HUES48 (cell line): ENCODE results near the gene B4GALT1.
"Not testable (repeated sequence)": the region's sequence is repeated elsewhere in the genome, so short reads cannot be mapped to it uniquely, and the experiment has no call there.

Experiments used
- H3K27ac ChIP-seq: one replicate; pipeline ENCODE4 v1.7.0; 2013; ENCODE audit warnings: low read depth, low read length, inconsistent platforms
- H3K27me3 ChIP-seq: 2 replicates; pipeline ENCODE4 v1.6.1; 2013; ENCODE audit warnings: mild to moderate bottlenecking, low read length; ENCODE audit not compliant: control insufficient read depth, insufficient read depth
- H3K36me3 ChIP-seq: 2 replicates; pipeline ENCODE4 v1.6.1; 2013; ENCODE audit warnings: low read length; ENCODE audit not compliant: control insufficient read depth, insufficient read depth
- H3K4me1 ChIP-seq: 2 replicates; pipeline ENCODE4 v1.6.1; 2013; ENCODE audit warnings: mild to moderate bottlenecking, low read length; ENCODE audit not compliant: control insufficient read depth, insufficient read depth
- H3K4me3 ChIP-seq: 2 replicates; pipeline ENCODE4 v1.5.1; 2013; ENCODE audit warnings: mild to moderate bottlenecking, low read depth, low read length
- H3K9ac ChIP-seq: 2 replicates; pipeline ENCODE4 v1.6.1; 2013; ENCODE audit warnings: mild to moderate bottlenecking, low read depth, low read length, moderate library complexity
- H3K9me3 ChIP-seq: 2 replicates; pipeline ENCODE4 v1.6.1; 2013; ENCODE audit warnings: low read length; ENCODE audit not compliant: control insufficient read depth, insufficient read depth

The B4GALT1 gene

DNA sequence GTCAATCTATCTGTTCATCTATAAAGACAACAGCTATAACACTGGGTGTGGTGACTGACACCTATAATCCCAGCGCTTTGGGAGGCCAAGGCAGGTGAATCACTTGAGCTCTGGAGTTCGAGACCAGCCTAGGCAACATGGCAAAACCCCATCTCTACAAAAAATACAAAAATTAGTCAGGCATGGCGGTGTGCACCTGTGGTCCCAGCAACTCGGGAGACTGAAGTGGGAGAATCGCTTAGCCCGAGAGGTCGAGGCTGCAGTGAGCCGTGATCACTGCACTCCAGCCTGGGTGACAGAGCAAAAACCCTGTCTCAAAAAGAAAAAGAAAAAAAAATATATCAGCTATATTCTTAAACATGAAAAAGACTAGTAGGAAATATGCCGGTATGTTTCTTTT, 6.7 kb downstream of the B4GALT1 start:
- not testable (repeated sequence) for H3K36me3 ChIP-seq, H3K9me3 ChIP-seq, H3K9ac ChIP-seq, H3K4me3 ChIP-seq, H3K27ac ChIP-seq, H3K27me3 ChIP-seq
- H3K4me1 ChIP-seq, result peaks cover 31% of the 10 kb centered on the region

DNA sequence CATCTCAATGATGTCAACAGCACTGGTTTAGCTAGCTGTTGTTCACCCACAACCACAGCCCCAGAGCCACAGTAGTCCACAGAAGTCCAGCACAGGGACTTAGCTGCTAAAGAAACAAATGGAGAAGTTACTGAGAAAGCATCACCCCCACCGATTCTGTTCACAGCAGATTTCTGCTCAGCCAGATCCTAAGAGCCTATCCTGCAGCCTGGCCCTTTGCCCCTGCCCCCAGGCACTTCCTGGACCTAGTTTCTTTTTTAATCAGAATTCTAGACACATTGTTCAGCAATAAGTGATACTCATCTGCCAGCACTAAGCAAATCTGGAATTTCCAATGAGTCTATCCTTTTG, 7.4 kb downstream of the B4GALT1 start:
- Histone ChIP-seq H3K27me3 (no peaks in the 10 kb centered on the region), H3K4me1 (peaks cover 29% of the 10 kb centered on the region), H3K4me3 (no peak overlapping the region), H3K36me3 (no peaks in the 10 kb centered on the region), H3K9me3 (no peaks in the 10 kb centered on the region), H3K9ac (no peak overlapping the region), H3K27ac (no peak overlapping the region)

- Histone ChIP-seq H3K9ac (no peak overlapping the region), H3K4me1 (peaks cover 29% of the 10 kb centered on the region), H3K27me3 (no peaks in the 10 kb centered on the region), H3K27ac (no peak overlapping the region), H3K4me3 (no peak overlapping the region), H3K36me3 (no peaks in the 10 kb centered on the region), H3K9me3 (no peaks in the 10 kb centered on the region)
Observed at GRCh38 chr9:33158843-33159776, 8.0 kb downstream of the B4GALT1 start.

- Histone ChIP-seq H3K9me3 (no peaks in the 10 kb centered on the region), H3K9ac (no peak overlapping the region), H3K27me3 (no peaks in the 10 kb centered on the region), H3K4me3 (no peak overlapping the region), H3K36me3 (no peaks in the 10 kb centered on the region), H3K27ac (no peak overlapping the region), H3K4me1 (peaks cover 29% of the 10 kb centered on the region)
Observed at GRCh38 chr9:33157960-33158842, 8.9 kb downstream of the B4GALT1 start.

DNA sequence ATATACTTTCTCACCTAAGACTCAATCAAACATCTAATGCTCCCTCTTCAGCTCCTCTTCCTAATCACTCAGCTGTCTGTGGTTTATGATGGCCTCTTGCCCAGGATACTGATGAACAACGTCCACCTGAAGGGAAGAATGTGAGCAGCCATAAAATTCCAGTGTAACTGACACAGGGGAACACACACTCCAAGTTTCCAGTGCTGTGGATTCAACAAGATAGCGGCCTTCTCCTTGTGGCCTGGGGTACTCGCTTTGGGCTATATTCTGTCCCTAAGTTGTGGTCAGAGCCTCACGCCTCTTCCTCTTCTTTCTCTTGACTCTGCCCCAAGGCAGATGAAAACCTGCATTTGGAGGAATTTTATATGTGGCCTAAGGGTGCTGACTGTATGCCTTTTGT, 11.7 kb downstream of the B4GALT1 start:
- Histone ChIP-seq H3K4me3 (no peak overlapping the region), H3K9ac (no peak overlapping the region), H3K27me3 (no peaks in the 10 kb centered on the region), H3K4me1 (peaks cover 25% of the 10 kb centered on the region), H3K9me3 (no peaks in the 10 kb centered on the region), H3K27ac (no peak overlapping the region), H3K36me3 (no peaks in the 10 kb centered on the region)

DNA sequence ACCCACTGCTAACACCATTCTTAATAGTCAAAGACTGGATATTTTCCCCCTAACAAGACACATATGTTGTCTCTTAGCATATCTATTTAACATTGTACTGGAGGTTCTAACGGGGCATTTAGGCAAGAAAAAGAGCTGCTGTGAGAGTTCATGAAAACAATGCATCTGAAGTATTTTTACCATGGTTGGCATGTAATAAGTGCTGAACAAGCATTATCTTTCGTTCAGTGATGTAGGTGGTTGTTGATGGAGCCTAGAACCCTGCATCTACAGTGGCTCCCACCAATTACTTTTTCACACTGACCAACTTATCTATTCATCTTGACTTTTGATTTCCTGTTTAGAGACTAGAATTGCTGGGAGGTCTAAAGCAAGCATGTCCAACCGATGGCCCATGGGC, 12.8 kb downstream of the B4GALT1 start:
- no peak overlapping the region for H3K9ac ChIP-seq
- H3K4me1 ChIP-seq, result peaks cover 18% of the 10 kb centered on the region
- no peak overlapping the region for H3K4me3 ChIP-seq
- H3K27me3 ChIP-seq, result no peaks in the 10 kb centered on the region
- H3K36me3 ChIP-seq, result no peaks in the 10 kb centered on the region
- no peak overlapping the region for H3K27ac ChIP-seq
- no peaks in the 10 kb centered on the region for H3K9me3 ChIP-seq

DNA sequence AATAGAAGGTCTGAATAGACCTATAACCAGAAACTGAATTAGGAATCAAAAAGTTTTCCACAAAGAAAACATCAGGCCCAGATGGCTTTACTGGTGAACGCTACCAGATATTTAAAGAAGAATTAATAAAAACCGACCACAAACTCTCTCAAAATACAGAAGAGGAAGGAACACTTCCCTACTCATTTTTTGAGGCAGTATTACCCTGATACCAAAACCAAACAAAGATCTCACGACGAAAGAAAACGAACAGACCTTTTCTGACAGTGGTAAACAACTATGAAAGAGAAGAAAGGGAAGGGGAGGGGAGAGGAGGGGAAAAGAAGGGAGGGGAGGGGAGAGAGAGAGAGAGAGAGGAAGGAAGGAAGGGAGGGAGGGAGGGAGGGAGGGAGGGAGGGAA, 13.5 kb downstream of the B4GALT1 start:
- H3K9ac ChIP-seq, result no peak overlapping the region
- H3K27ac ChIP-seq, result no peak overlapping the region
- H3K27me3 ChIP-seq, result no peaks in the 10 kb centered on the region
- no peaks in the 10 kb centered on the region for H3K36me3 ChIP-seq
- H3K4me3 ChIP-seq, result no peak overlapping the region
- no peaks in the 10 kb centered on the region for H3K9me3 ChIP-seq
- peaks cover 11% of the 10 kb centered on the region for H3K4me1 ChIP-seq

DNA sequence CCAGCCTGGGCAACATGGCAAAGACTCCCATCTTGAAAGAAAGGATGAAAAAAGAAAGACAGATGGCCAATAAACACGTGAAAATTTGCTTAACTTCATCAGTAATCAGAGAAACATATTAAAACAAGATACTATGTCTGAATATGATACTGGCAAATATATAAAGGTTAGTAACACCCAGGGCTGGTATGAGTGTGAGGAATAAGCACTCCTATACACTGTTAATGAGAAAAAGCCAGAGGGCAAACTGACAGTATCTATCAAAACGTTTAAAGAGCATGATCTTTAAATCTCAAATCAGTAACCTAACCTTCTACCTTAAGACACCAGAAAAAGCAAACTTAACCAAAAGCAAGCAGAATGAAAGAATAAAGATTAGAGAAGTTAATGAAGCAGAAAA, 14.1 kb downstream of the B4GALT1 start:
- Histone ChIP-seq H3K9ac (no peak overlapping the region), H3K4me1 (peaks cover 5% of the 10 kb centered on the region), H3K27ac (no peak overlapping the region), H3K4me3 (no peak overlapping the region), H3K36me3 (no peaks in the 10 kb centered on the region), H3K9me3 (no peaks in the 10 kb centered on the region), H3K27me3 (no peaks in the 10 kb centered on the region)

DNA sequence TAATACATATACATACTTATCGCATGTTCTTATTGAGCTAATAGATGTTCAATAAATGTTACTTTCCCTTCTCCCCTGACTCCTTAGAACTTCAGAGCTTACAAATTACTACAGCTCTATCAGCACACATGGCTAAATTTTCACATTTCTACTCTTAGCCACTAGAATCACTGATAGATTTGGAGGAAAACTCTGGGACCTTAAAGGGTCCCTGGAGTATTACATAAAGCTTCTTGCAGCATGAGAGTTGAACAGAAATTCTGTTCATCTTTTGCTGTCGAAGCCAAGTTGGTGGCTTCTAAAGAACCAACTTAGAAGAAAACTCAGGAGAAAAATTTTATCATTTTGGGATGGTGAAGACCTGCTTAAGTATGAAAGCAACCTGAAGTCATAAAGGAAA, 15.5 kb downstream of the B4GALT1 start:
- no peak overlapping the region for H3K27ac ChIP-seq
- no peaks in the 10 kb centered on the region for H3K4me1 ChIP-seq
- no peaks in the 10 kb centered on the region for H3K36me3 ChIP-seq
- H3K9ac ChIP-seq, result no peak overlapping the region
- no peak overlapping the region for H3K4me3 ChIP-seq
- no peaks in the 10 kb centered on the region for H3K27me3 ChIP-seq
- H3K9me3 ChIP-seq, result no peaks in the 10 kb centered on the region

GRCh38 chr9:33151007-33151557, 16.1 kb downstream of the B4GALT1 start:
- H3K27ac ChIP-seq, result no peak overlapping the region

More at GRCh38 chr9:33151007-33151557, 16.1 kb downstream of the B4GALT1 start:
- Histone ChIP-seq H3K36me3 (no peaks in the 10 kb centered on the region), H3K9me3 (no peaks in the 10 kb centered on the region), H3K9ac (no peak overlapping the region), H3K27me3 (no peaks in the 10 kb centered on the region), H3K4me3 (no peak overlapping the region), H3K4me1 (no peaks in the 10 kb centered on the region)
